ENCODE measurements around the gene RIOK2. TPM values are rescaled to one million over a fixed set of nuclear protein-coding genes. Genes with fewer than 3 reads are reported as not detected.

RIOK2 gene
- total RNA-seq, 1 experiment from 2014 or later: 42.9 TPM

DNA sequence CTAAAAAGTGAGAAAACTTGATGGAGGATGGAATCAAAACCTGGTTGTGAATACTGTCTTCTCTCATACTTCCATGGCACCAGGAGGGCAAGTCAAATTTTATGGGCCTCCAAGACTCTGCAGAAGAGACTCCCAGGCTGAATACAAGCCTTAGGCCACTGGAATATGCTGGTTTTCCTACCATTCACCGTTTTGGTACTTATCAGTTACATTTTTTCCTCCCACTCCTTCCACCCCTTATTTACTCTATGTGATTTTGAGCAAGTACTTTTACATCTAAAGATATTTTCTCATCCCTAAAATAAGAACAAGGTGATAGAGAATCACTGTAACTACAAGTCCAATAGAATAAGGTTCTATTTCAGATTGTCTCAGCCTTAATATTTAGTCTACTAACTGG lies 32.6 kb downstream of the RIOK2 start:
- H3K4me1 ChIP-seq (ENCODE audit: insufficient read depth, low read length, poor library complexity, severe bottlenecking): no peaks in the 10 kb centered on the region
- intact Hi-C loops (cut with micrococcal nuclease; ENCODE audit: unreplicated experiment): no loop called here
- BruUV-seq (replicated peaks): no TSS peak
- no peaks in the 10 kb centered on the region for H3K27me3 ChIP-seq (replicated peaks; ENCODE audit: insufficient read depth, low read depth, low read length, poor library complexity)
- ChIA-PET CTCF (no interaction called here), POLR2A (ENCODE audit: low non-redundant PET) (no interaction called here)
- TF ChIP-seq, protein P1, sequence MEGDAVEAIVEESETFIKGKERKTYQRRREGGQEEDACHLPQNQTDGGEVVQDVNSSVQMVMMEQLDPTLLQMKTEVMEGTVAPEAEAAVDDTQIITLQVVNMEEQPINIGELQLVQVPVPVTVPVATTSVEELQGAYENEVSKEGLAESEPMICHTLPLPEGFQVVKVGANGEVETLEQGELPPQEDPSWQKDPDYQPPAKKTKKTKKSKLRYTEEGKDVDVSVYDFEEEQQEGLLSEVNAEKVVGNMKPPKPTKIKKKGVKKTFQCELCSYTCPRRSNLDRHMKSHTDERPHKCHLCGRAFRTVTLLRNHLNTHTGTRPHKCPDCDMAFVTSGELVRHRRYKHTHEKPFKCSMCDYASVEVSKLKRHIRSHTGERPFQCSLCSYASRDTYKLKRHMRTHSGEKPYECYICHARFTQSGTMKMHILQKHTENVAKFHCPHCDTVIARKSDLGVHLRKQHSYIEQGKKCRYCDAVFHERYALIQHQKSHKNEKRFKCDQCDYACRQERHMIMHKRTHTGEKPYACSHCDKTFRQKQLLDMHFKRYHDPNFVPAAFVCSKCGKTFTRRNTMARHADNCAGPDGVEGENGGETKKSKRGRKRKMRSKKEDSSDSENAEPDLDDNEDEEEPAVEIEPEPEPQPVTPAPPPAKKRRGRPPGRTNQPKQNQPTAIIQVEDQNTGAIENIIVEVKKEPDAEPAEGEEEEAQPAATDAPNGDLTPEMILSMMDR (conservative IDR thresholded peaks at IDR 0.05; ENCODE audit: low read depth, low read length): no peak
- TF ChIP-seq EZH2 (IDR thresholded peaks at IDR 0.05; ENCODE audit: borderline replicate concordance, low read depth, low read length, poor library complexity, severe bottlenecking): no peak
- H3K27ac ChIP-seq (ENCODE audit: low read depth, low read length, poor library complexity, severe bottlenecking): no peak overlapping the region
- no peaks in the 10 kb centered on the region for H3K9me3 ChIP-seq (ENCODE audit: low read depth, low read length, poor library complexity, severe bottlenecking)
- H3K4me3 ChIP-seq (ENCODE audit: low read depth, low read length, poor library complexity, severe bottlenecking): no peak overlapping the region
- H3K36me3 ChIP-seq (ENCODE audit: insufficient read depth, low read length, poor library complexity, severe bottlenecking): no peaks in the 10 kb centered on the region
- DNase-seq (ENCODE audit: low spot score): no peak

DNA sequence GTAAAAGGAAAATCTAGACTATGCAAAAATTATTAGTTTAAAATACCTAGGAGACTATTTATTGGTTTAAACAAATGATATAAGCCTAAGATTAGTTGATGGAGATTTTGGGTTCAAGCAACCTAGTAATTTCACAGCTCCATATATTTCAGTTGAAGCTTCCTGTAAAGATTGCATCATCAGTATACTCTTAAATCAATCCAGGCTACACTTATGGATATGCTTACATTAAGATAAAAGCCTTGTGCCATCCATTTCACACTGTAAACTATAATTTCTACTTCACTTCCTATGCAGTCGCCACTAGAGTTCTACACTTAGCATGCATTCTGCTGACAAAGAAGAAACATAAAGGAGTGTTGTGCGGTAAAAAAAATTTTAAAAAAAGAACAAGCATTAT lies 33.3 kb downstream of the RIOK2 start:
- no peaks in the 10 kb centered on the region for H3K27me3 ChIP-seq (replicated peaks; ENCODE audit: insufficient read depth, low read depth, low read length, poor library complexity)
- no peaks in the 10 kb centered on the region for H3K4me1 ChIP-seq (ENCODE audit: insufficient read depth, low read length, poor library complexity, severe bottlenecking)
- DNase-seq (ENCODE audit: low spot score): no peak
- intact Hi-C loops (cut with micrococcal nuclease; ENCODE audit: unreplicated experiment): no loop called here
- H3K27ac ChIP-seq (ENCODE audit: low read depth, low read length, poor library complexity, severe bottlenecking): no peak overlapping the region
- no peak for TF ChIP-seq EZH2 (IDR thresholded peaks at IDR 0.05; ENCODE audit: borderline replicate concordance, low read depth, low read length, poor library complexity, severe bottlenecking)
- TF ChIP-seq, protein P1 (conservative IDR thresholded peaks at IDR 0.05; ENCODE audit: low read depth, low read length): no peak
- CTCF ChIA-PET: no interaction called here
- BruUV-seq (replicated peaks): no TSS peak
- H3K9me3 ChIP-seq (ENCODE audit: low read depth, low read length, poor library complexity, severe bottlenecking): no peaks in the 10 kb centered on the region
- no peaks in the 10 kb centered on the region for H3K36me3 ChIP-seq (ENCODE audit: insufficient read depth, low read length, poor library complexity, severe bottlenecking)
- H3K4me3 ChIP-seq (ENCODE audit: low read depth, low read length, poor library complexity, severe bottlenecking): no peak overlapping the region
- POLR2A ChIA-PET (ENCODE audit: low non-redundant PET): no interaction called here

DNA sequence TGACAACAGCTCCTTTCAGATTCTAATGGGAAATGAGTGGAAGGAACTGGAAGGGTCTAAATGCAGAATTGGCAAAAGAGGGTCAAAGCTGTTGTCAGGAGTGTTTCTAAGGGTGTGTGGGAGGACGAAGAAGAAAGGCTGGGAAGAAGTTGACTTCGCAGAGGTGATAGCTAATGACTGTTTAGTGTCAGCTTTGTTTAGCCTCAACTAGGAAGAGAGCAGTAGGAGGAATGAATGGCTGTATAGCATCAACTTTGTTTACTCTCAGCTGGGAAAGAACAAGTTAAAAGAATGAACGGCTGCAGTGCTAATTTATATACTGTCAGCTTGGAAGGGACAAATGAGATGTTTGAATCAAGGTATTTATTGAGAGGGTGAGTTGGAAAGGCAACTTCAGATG lies 34.8 kb downstream of the RIOK2 start:
- intact Hi-C loops (cut with micrococcal nuclease; ENCODE audit: unreplicated experiment): no loop called here
- no peak for TF ChIP-seq EZH2 (IDR thresholded peaks at IDR 0.05; ENCODE audit: borderline replicate concordance, low read depth, low read length, poor library complexity, severe bottlenecking)
- TF ChIP-seq, protein P1 (conservative IDR thresholded peaks at IDR 0.05; ENCODE audit: low read depth, low read length): no peak
- no peak for DNase-seq (ENCODE audit: low spot score)
- Histone ChIP-seq H3K36me3 (ENCODE audit: insufficient read depth, low read length, poor library complexity, severe bottlenecking) (no peaks in the 10 kb centered on the region), H3K4me3 (ENCODE audit: low read depth, low read length, poor library complexity, severe bottlenecking) (no peak overlapping the region), H3K27me3 (replicated peaks; ENCODE audit: insufficient read depth, low read depth, low read length, poor library complexity) (no peaks in the 10 kb centered on the region), H3K4me1 (ENCODE audit: insufficient read depth, low read length, poor library complexity, severe bottlenecking) (no peaks in the 10 kb centered on the region), H3K9me3 (ENCODE audit: low read depth, low read length, poor library complexity, severe bottlenecking) (no peaks in the 10 kb centered on the region), H3K27ac (ENCODE audit: low read depth, low read length, poor library complexity, severe bottlenecking) (no peak overlapping the region)
- POLR2A ChIA-PET (ENCODE audit: low non-redundant PET): no interaction called here
- no TSS peak for BruUV-seq (replicated peaks)
- CTCF ChIA-PET: interaction anchor here (1.5 kb wide), 1 partner anchor 396 kb away, joined by 4 read pairs; no protein-coding TSS in a partner anchor
